Activated naive CD4-positive, alpha-beta T cell treated with anti-CD3 and anti-CD28 coated beads, Interleukin-2, amount 10 ng/mL, durations not matched to agents 7 days and 5 days (primary cell): ENCODE results near the gene DHPS.
A peak's percentile ranks its signal among the peaks of the same experiment; 100 is the strongest.
"Not testable (repeated sequence)": the region's sequence is repeated elsewhere in the genome, so short reads cannot be mapped to it uniquely, and the experiment has no call there.

Source experiments
- CTCF ChIA-PET: fragments of 350-600 bp; sonication (Branson Sonifier 250); formaldehyde crosslinking; loops from one replicate; lab custom pipeline; 2021; ENCODE audit warnings: antibody characterized with exemption; lab: Charles Lee
- DNase-seq: peaks from one replicate; pipeline ENCODE4 v3.0.0-alpha.2; 2020
- H3K27ac Mint-ChIP-seq: one replicate; pipeline ENCODE4 v1.8.0; 2021; ENCODE audit warnings: mild to moderate bottlenecking, moderate library complexity, mixed read lengths
- H3K27me3 Mint-ChIP-seq: one replicate; pipeline ENCODE4 v1.8.0; 2021; ENCODE audit warnings: mild to moderate bottlenecking, mixed read lengths
- H3K36me3 Mint-ChIP-seq: one replicate; pipeline ENCODE4 v1.8.0; 2021; ENCODE audit warnings: mixed read lengths
- H3K4me1 Mint-ChIP-seq: one replicate; pipeline ENCODE4 v1.8.0; 2021; ENCODE audit warnings: mixed read lengths
- H3K4me3 Mint-ChIP-seq: one replicate; pipeline ENCODE4 v1.8.0; 2021; ENCODE audit warnings: mild to moderate bottlenecking, moderate library complexity, mixed read lengths
- H3K9me3 Mint-ChIP-seq: one replicate; pipeline ENCODE4 v1.8.0; 2021; ENCODE audit warnings: mixed read lengths

The DHPS gene

GRCh38 chr19:12720296-12720695, 38.6 kb upstream of the DHPS start:
- Mint-ChIP-seq H3K27me3 (peaks cover 4% of the 10 kb centered on the region), H3K4me3 (peak overlapping the region; percentile 99), H3K27ac (peak overlapping the region; percentile 83), H3K9me3 (no peaks in the 10 kb centered on the region), H3K4me1 (peaks cover 40% of the 10 kb centered on the region), H3K36me3 (peaks cover 30% of the 10 kb centered on the region)
- DNase-seq = no peak
- CTCF ChIA-PET = interaction anchor here (0.9 to 6.4 kb wide), 4 partner anchors 11 to 45 kb away, joined by 3 to 48 read pairs (median 6); partner anchors contain the start of gene TRIR

GRCh38 chr19:12715929-12716328, 34.2 kb upstream of the DHPS start:
- no peaks in the 10 kb centered on the region for H3K9me3 Mint-ChIP-seq

GRCh38 chr19:12715102-12715501, 33.4 kb upstream of the DHPS start:
- no peak for DNase-seq
- H3K4me1 Mint-ChIP-seq = peaks cover 13% of the 10 kb centered on the region
- CTCF ChIA-PET = interaction anchor here (0.6 to 6.0 kb wide), 5 partner anchors 16 to 103 kb away, joined by 3 to 35 read pairs (median 3); partner anchors contain the start of gene TRIR
- peaks cover 52% of the 10 kb centered on the region for H3K36me3 Mint-ChIP-seq
- no peaks in the 10 kb centered on the region for H3K9me3 Mint-ChIP-seq
- no peak overlapping the region for H3K27ac Mint-ChIP-seq
- H3K27me3 Mint-ChIP-seq = no peaks in the 10 kb centered on the region
- no peak overlapping the region for H3K4me3 Mint-ChIP-seq

More at GRCh38 chr19:12715929-12716328, 34.2 kb upstream of the DHPS start:
- Mint-ChIP-seq H3K27me3 (no peaks in the 10 kb centered on the region), H3K4me3 (no peak overlapping the region), H3K36me3 (peaks cover 44% of the 10 kb centered on the region), H3K4me1 (peaks cover 20% of the 10 kb centered on the region), H3K27ac (no peak overlapping the region)
- CTCF ChIA-PET = interaction anchor here (0.7 to 6.0 kb wide), 8 partner anchors 15 to 132 kb away, joined by 3 to 35 read pairs (median 6); partner anchors contain the start of gene TRIR
- no peak for DNase-seq

GRCh38 chr19:12713304-12713703, 31.6 kb upstream of the DHPS start:
- not testable (repeated sequence) for H3K4me1 Mint-ChIP-seq, DNase-seq, H3K9me3 Mint-ChIP-seq, H3K27me3 Mint-ChIP-seq, H3K27ac Mint-ChIP-seq, H3K4me3 Mint-ChIP-seq
- CTCF ChIA-PET = interaction anchor here (1.4 to 6.0 kb wide), 3 partner anchors 29 to 47 kb away, joined by 3 to 35 read pairs (median 5); no protein-coding TSS in a partner anchor
- peaks cover 48% of the 10 kb centered on the region for H3K36me3 Mint-ChIP-seq

- H3K4me1 Mint-ChIP-seq, H3K9me3 Mint-ChIP-seq, H3K27me3 Mint-ChIP-seq, CTCF ChIA-PET, H3K4me3 Mint-ChIP-seq, H3K27ac Mint-ChIP-seq: not testable (repeated sequence)
- peaks cover 51% of the 10 kb centered on the region for H3K36me3 Mint-ChIP-seq
- DNase-seq = peak; percentile 44
Observed at GRCh38 chr19:12712077-12712476, 30.4 kb upstream of the DHPS start.

GRCh38 chr19:12711187-12711586, 29.5 kb upstream of the DHPS start:
- peaks cover 54% of the 10 kb centered on the region for H3K36me3 Mint-ChIP-seq

GRCh38 chr19:12708641-12709040, 27.0 kb upstream of the DHPS start:
- CTCF ChIA-PET = interaction anchor here (1.4 to 2.3 kb wide), 3 partner anchors 49 to 87 kb away, joined by 3 to 6 read pairs (median 4); no protein-coding TSS in a partner anchor
- DNase-seq = no peak
- Mint-ChIP-seq H3K4me3 (no peak overlapping the region), H3K27me3 (no peaks in the 10 kb centered on the region), H3K9me3 (no peaks in the 10 kb centered on the region), H3K27ac (no peak overlapping the region), H3K4me1 (no peaks in the 10 kb centered on the region), H3K36me3 (peaks cover 57% of the 10 kb centered on the region)

More at GRCh38 chr19:12711187-12711586, 29.5 kb upstream of the DHPS start:
- CTCF ChIA-PET = interaction anchor here (0.9 kb wide), 1 partner anchor 137 kb away, joined by 3 read pairs; no protein-coding TSS in a partner anchor
- DNase-seq = no peak
- no peaks in the 10 kb centered on the region for H3K4me1 Mint-ChIP-seq
- H3K27ac Mint-ChIP-seq = no peak overlapping the region
- H3K9me3 Mint-ChIP-seq = no peaks in the 10 kb centered on the region
- H3K27me3 Mint-ChIP-seq = no peaks in the 10 kb centered on the region
- no peak overlapping the region for H3K4me3 Mint-ChIP-seq

- Mint-ChIP-seq H3K4me3 (no peak overlapping the region), H3K4me1 (no peaks in the 10 kb centered on the region), H3K36me3 (peaks cover 57% of the 10 kb centered on the region), H3K27me3 (no peaks in the 10 kb centered on the region), H3K27ac (no peak overlapping the region), H3K9me3 (no peaks in the 10 kb centered on the region)
- no peak for DNase-seq
- CTCF ChIA-PET = no interaction called here
Observed at GRCh38 chr19:12706332-12706718, 24.6 kb upstream of the DHPS start.

GRCh38 chr19:12705654-12706331, 24.1 kb upstream of the DHPS start:
- Mint-ChIP-seq H3K4me1 (no peaks in the 10 kb centered on the region), H3K9me3 (no peaks in the 10 kb centered on the region), H3K36me3 (peaks cover 53% of the 10 kb centered on the region), H3K27ac (no peak overlapping the region), H3K4me3 (no peak overlapping the region), H3K27me3 (no peaks in the 10 kb centered on the region)
- DNase-seq = no peak
- CTCF ChIA-PET = no interaction called here

- H3K36me3 Mint-ChIP-seq = peaks cover 49% of the 10 kb centered on the region
- CTCF ChIA-PET = no interaction called here
- H3K4me3 Mint-ChIP-seq = no peak overlapping the region
- no peak for DNase-seq
- no peaks in the 10 kb centered on the region for H3K27me3 Mint-ChIP-seq
- no peak overlapping the region for H3K27ac Mint-ChIP-seq
- no peaks in the 10 kb centered on the region for H3K9me3 Mint-ChIP-seq
- H3K4me1 Mint-ChIP-seq = no peaks in the 10 kb centered on the region
Observed at GRCh38 chr19:12705169-12705568, 23.5 kb upstream of the DHPS start.

- Mint-ChIP-seq H3K4me1 (peaks cover 2% of the 10 kb centered on the region), H3K27me3 (no peaks in the 10 kb centered on the region), H3K9me3 (no peaks in the 10 kb centered on the region), H3K36me3 (peaks cover 48% of the 10 kb centered on the region), H3K4me3 (no peak overlapping the region), H3K27ac (peak overlapping the region; percentile 11)
- CTCF ChIA-PET = no interaction called here
- DNase-seq = no peak
Observed at GRCh38 chr19:12703046-12703445, 21.4 kb upstream of the DHPS start.

GRCh38 chr19:12701596-12702282, 20.1 kb upstream of the DHPS start:
- Mint-ChIP-seq H3K4me1 (peaks cover 8% of the 10 kb centered on the region), H3K4me3 (no peak overlapping the region), H3K9me3 (no peaks in the 10 kb centered on the region), H3K27me3 (no peaks in the 10 kb centered on the region), H3K36me3 (peaks cover 43% of the 10 kb centered on the region), H3K27ac (no peak overlapping the region)
- no peak for DNase-seq
- CTCF ChIA-PET = no interaction called here

GRCh38 chr19:12698138-12698537, 16.5 kb upstream of the DHPS start:
- Mint-ChIP-seq H3K4me1 (peaks cover 24% of the 10 kb centered on the region), H3K27me3 (no peaks in the 10 kb centered on the region), H3K4me3 (peak overlapping the region; percentile 47), H3K27ac (peak overlapping the region; percentile 64), H3K9me3 (no peaks in the 10 kb centered on the region), H3K36me3 (peaks cover 20% of the 10 kb centered on the region)
- CTCF ChIA-PET = no interaction called here
- no peak for DNase-seq

- Mint-ChIP-seq H3K4me1 (peaks cover 24% of the 10 kb centered on the region), H3K27ac (peak overlapping the region; percentile 81)
- CTCF ChIA-PET = not testable (repeated sequence)
Observed at GRCh38 chr19:12697425-12697824, 15.7 kb upstream of the DHPS start.

More at GRCh38 chr19:12697425-12697824, 15.7 kb upstream of the DHPS start:
- Mint-ChIP-seq H3K4me3 (peak overlapping the region; percentile 88), H3K36me3 (peaks cover 15% of the 10 kb centered on the region)
- H3K9me3 Mint-ChIP-seq, H3K27me3 Mint-ChIP-seq, DNase-seq: not testable (repeated sequence)
